ENCODE results near the gene ALOX15B.

DNA sequence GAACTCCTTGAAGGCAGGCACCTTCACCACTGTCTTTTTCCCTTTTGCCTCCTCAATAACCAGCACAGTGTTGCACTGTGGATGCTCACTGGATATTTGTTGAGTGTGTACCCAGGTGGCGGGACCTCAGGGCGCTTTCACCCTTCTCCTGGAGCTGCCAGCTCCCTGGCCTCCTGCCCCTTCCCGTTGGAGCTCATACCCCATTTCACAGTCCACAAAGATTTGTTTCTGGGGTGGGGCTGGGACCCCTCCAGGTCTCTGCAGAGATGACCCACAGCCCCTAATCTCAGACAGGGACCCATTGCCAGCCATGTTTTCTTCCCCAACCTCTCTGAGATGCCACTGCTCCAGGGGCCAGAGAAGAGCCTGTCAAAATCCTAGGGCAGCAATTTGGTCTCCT lies 36.2 kb downstream of the ALOX15B start:
- no peak for TF ChIP-seq CTCF (IDR thresholded peaks at IDR 0.05)
- TF ChIP-seq POLR2A (IDR thresholded peaks at IDR 0.05) = no peak
